ENCODE results near the gene INIP. TPM values are rescaled to one million over a fixed set of nuclear protein-coding genes. Genes with fewer than 3 reads are reported as not detected.

INIP gene
- polyA plus RNA-seq, 1 experiment, result 10.9 TPM

- Histone ChIP-seq H3K36me3 (ENCODE audit: control insufficient read depth, insufficient read depth, low read length) (no peaks in the 10 kb centered on the region), H3K27me3 (ENCODE audit: control insufficient read depth, insufficient read depth, low read length) (no peaks in the 10 kb centered on the region), H3K4me3 (ENCODE audit: low read depth, low read length) (no peak overlapping the region)
- no peak for DNase-seq (ENCODE audit: low read depth)
- ChIA-PET POLR2A (no interaction called here), CTCF (interaction anchor here (0.9 kb wide), 1 partner anchor 178 kb away, joined by 3 read pairs; no protein-coding TSS in a partner anchor)
- no peak for TF ChIP-seq CTCF (IDR thresholded peaks at IDR 0.05; ENCODE audit: insufficient read depth, low read depth, low read length)
These were observed 75.8 kb downstream of the INIP start for GRCh38 chr9:112642126-112642525.

GRCh38 chr9:112640311-112640710, 77.6 kb downstream of the INIP start:
- no peak overlapping the region for H3K4me3 ChIP-seq (ENCODE audit: low read depth, low read length)
- no peaks in the 10 kb centered on the region for H3K27me3 ChIP-seq (ENCODE audit: control insufficient read depth, insufficient read depth, low read length)
- H3K36me3 ChIP-seq (ENCODE audit: control insufficient read depth, insufficient read depth, low read length), result no peaks in the 10 kb centered on the region
- TF ChIP-seq CTCF (IDR thresholded peaks at IDR 0.05; ENCODE audit: insufficient read depth, low read depth, low read length), result no peak
- no peak for DNase-seq (ENCODE audit: low read depth)
- POLR2A ChIA-PET, result no interaction called here
- CTCF ChIA-PET, result no interaction called here

Other genes with a start within 250 kb of the INIP start
- 1.7 and 2.2 TPM in 2 replicates for gene KIAA1958, start 231.3 kb downstream of the INIP start, polyA plus RNA-seq (2011; rRNA removed)
- 6.1 and 9.1 TPM in 2 replicates for gene SNX30, start 32.6 kb upstream of the INIP start, polyA plus RNA-seq (2011; rRNA removed)
- gene SLC46A2, start 172.8 kb upstream of the INIP start, polyA plus RNA-seq (2011; rRNA removed), result not detected in 2 replicates

All from BJ (cell line).